ENCODE measurements around the gene IRAK1.

IRAK1 gene

DNA sequence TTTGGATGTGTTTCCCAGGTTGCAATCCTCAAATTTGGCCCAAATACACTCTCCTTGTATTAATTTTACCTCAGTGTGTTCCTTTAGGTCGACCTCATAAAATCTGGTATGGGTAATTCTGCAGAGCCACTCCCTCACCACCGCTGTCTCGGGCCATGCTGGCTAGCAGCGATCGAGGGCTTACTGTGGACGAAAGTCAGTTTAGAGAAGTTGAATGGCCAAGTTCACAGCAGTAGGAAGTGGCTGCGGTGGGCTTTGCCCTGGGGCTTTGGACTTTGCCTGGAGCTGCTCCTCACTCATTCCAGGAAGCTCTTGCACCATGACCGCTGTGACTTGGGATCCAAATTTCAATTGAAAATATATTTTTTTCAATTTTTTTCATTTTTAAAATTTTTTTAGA lies 27.5 kb downstream of the IRAK1 start:
- H3K79me2 ChIP-seq (ENCODE audit: low read length) = no peaks in the 10 kb centered on the region
- H3K27ac ChIP-seq (ENCODE audit: low read length) = no peak overlapping the region
- H3K9me3 ChIP-seq (replicated peaks; ENCODE audit: insufficient read depth, low read length) = no peaks in the 10 kb centered on the region
- H2AFZ ChIP-seq (ENCODE audit: low read length) = no peak overlapping the region
- TF ChIP-seq EZH2 (optimal IDR thresholded peaks at IDR 0.05; ENCODE audit: low read depth, low read length) = no peak
- no peak for TF ChIP-seq EZH2phosphoT487 (IDR thresholded peaks at IDR 0.05; ENCODE audit: low read length)
- TF ChIP-seq, protein P1, sequence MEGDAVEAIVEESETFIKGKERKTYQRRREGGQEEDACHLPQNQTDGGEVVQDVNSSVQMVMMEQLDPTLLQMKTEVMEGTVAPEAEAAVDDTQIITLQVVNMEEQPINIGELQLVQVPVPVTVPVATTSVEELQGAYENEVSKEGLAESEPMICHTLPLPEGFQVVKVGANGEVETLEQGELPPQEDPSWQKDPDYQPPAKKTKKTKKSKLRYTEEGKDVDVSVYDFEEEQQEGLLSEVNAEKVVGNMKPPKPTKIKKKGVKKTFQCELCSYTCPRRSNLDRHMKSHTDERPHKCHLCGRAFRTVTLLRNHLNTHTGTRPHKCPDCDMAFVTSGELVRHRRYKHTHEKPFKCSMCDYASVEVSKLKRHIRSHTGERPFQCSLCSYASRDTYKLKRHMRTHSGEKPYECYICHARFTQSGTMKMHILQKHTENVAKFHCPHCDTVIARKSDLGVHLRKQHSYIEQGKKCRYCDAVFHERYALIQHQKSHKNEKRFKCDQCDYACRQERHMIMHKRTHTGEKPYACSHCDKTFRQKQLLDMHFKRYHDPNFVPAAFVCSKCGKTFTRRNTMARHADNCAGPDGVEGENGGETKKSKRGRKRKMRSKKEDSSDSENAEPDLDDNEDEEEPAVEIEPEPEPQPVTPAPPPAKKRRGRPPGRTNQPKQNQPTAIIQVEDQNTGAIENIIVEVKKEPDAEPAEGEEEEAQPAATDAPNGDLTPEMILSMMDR (IDR thresholded peaks at IDR 0.05; ENCODE audit: low read length) = no peak
- no peak overlapping the region for H3K9ac ChIP-seq (ENCODE audit: low read length)
- H4K20me1 ChIP-seq (ENCODE audit: insufficient read depth, low read length) = no peaks in the 10 kb centered on the region
- H3K4me3 ChIP-seq (ENCODE audit: low read length) = no peak overlapping the region
- no peaks in the 10 kb centered on the region for H3K36me3 ChIP-seq (replicated peaks; ENCODE audit: insufficient read depth, low read length)
- H3K4me2 ChIP-seq (ENCODE audit: low read depth, low read length) = no peak overlapping the region
- H3F3A ChIP-seq (ENCODE audit: insufficient read depth, low read length) = no peaks in the 10 kb centered on the region
- no peaks in the 10 kb centered on the region for H3K9me2 ChIP-seq (replicated peaks; ENCODE audit: insufficient read depth, low read length)
- no peaks in the 10 kb centered on the region for H3K27me3 ChIP-seq (replicated peaks; ENCODE audit: insufficient read depth, low read length)
- H3K4me1 ChIP-seq (ENCODE audit: low read length) = no peaks in the 10 kb centered on the region
- DNase-seq = no peak

DNA sequence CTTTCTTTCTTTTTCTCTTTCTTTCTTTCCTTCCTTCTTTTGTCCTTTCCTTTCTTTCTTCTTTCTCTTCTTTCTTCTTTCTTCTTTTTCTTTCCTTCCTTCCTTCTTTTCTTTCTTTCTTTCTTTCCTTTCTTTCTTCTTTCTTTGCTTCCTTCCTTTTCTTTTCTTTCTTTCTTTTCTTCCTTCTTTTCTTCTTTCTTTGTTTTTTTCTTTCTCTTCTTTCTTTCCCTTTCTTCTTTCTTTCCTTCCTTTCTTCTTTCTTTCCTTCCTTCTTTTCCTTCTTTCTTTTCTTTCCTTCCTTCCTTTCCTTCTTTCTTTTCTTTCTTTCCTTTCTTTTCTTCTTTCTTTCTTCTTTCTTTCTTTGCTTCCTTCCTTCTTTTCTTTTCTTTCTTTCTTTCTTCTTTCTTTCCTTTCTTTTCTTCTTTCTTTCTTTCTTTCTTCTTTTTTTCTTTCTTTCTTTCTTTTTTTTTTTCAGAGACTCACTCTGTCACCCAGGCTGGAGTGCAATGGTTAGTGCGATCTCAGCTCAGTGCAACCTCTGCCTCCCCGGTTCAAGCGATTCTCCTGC lies 28.6 kb downstream of the IRAK1 start:
- no peak overlapping the region for H2AFZ ChIP-seq (ENCODE audit: low read length)
- no peaks in the 10 kb centered on the region for H3K9me2 ChIP-seq (replicated peaks; ENCODE audit: insufficient read depth, low read length)
- TF ChIP-seq EZH2phosphoT487 (IDR thresholded peaks at IDR 0.05; ENCODE audit: low read length) (no peak), EZH2 (optimal IDR thresholded peaks at IDR 0.05; ENCODE audit: low read depth, low read length) (no peak)
- TF ChIP-seq, protein P1 (IDR thresholded peaks at IDR 0.05; ENCODE audit: low read length) = no peak
- H3K79me2 ChIP-seq (ENCODE audit: low read length) = no peaks in the 10 kb centered on the region
- DNase-seq = no peak
- no peaks in the 10 kb centered on the region for H3K27me3 ChIP-seq (replicated peaks; ENCODE audit: insufficient read depth, low read length)
- H3K9me3 ChIP-seq (replicated peaks; ENCODE audit: insufficient read depth, low read length) = no peaks in the 10 kb centered on the region
- no peaks in the 10 kb centered on the region for H3K4me1 ChIP-seq (ENCODE audit: low read length)
- H4K20me1 ChIP-seq (ENCODE audit: insufficient read depth, low read length) = no peaks in the 10 kb centered on the region
- no peaks in the 10 kb centered on the region for H3F3A ChIP-seq (ENCODE audit: insufficient read depth, low read length)
- no peak overlapping the region for H3K4me3 ChIP-seq (ENCODE audit: low read length)
- no peak overlapping the region for H3K4me2 ChIP-seq (ENCODE audit: low read depth, low read length)
- no peak overlapping the region for H3K27ac ChIP-seq (ENCODE audit: low read length)
- no peak overlapping the region for H3K9ac ChIP-seq (ENCODE audit: low read length)
- no peaks in the 10 kb centered on the region for H3K36me3 ChIP-seq (replicated peaks; ENCODE audit: insufficient read depth, low read length)

DNA sequence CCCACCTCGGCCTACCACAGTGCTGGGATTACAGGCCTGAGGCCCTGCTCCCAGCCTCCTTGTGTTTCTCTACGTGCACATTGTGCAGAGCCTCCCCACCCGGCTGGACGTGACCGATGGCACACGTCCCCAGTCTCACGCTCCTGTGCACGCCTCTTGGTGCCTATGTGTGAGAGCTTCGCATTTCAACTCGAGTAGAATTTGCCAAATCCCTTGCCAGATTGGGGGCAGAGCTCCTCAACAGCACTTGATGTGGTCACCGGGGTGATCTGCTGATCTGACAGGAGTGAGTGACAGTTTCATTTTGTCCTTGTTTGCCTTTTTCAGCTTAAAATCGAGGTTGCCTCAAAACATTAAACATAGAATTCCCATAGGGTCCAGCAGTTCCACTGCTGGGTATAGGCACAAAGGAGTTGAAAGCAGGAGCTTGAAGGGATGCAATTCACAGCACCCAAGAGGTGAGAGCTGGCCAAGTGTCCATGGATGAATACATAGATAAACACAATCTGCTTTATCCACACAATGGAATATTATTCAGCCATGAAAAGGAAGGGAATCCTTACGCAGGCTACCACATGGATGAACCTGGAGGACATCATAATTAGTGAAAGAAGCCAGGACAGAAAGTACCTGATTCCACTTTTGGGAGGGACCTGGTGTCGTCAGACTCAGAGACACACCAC lies 29.6 kb downstream of the IRAK1 start:
- no peak for TF ChIP-seq EZH2phosphoT487 (IDR thresholded peaks at IDR 0.05; ENCODE audit: low read length)
- TF ChIP-seq, protein P1 (IDR thresholded peaks at IDR 0.05; ENCODE audit: low read length) = no peak
- TF ChIP-seq EZH2 (optimal IDR thresholded peaks at IDR 0.05; ENCODE audit: low read depth, low read length) = no peak
- no peak overlapping the region for H3K27ac ChIP-seq (ENCODE audit: low read length)
- DNase-seq = no peak
- H3F3A ChIP-seq (ENCODE audit: insufficient read depth, low read length) = peaks cover 3% of the 10 kb centered on the region; the same call in 1 of the 2 replicates
- H3K4me2 ChIP-seq (ENCODE audit: low read depth, low read length) = no peak overlapping the region
- no peaks in the 10 kb centered on the region for H3K79me2 ChIP-seq (ENCODE audit: low read length)
- H3K9ac ChIP-seq (ENCODE audit: low read length) = no peak overlapping the region
- H2AFZ ChIP-seq (ENCODE audit: low read length) = no peak overlapping the region
- H3K9me2 ChIP-seq (replicated peaks; ENCODE audit: insufficient read depth, low read length) = no peaks in the 10 kb centered on the region
- no peaks in the 10 kb centered on the region for H3K27me3 ChIP-seq (replicated peaks; ENCODE audit: insufficient read depth, low read length)
- H3K36me3 ChIP-seq (replicated peaks; ENCODE audit: insufficient read depth, low read length) = no peaks in the 10 kb centered on the region
- no peaks in the 10 kb centered on the region for H3K9me3 ChIP-seq (replicated peaks; ENCODE audit: insufficient read depth, low read length)
- no peak overlapping the region for H3K4me3 ChIP-seq (ENCODE audit: low read length)
- peaks cover 4% of the 10 kb centered on the region for H3K4me1 ChIP-seq (ENCODE audit: low read length)
- H4K20me1 ChIP-seq (ENCODE audit: insufficient read depth, low read length) = no peaks in the 10 kb centered on the region

Measured in MM.1S (cell line).